ENCODE data around the gene PTPRN.

The PTPRN gene

DNA sequence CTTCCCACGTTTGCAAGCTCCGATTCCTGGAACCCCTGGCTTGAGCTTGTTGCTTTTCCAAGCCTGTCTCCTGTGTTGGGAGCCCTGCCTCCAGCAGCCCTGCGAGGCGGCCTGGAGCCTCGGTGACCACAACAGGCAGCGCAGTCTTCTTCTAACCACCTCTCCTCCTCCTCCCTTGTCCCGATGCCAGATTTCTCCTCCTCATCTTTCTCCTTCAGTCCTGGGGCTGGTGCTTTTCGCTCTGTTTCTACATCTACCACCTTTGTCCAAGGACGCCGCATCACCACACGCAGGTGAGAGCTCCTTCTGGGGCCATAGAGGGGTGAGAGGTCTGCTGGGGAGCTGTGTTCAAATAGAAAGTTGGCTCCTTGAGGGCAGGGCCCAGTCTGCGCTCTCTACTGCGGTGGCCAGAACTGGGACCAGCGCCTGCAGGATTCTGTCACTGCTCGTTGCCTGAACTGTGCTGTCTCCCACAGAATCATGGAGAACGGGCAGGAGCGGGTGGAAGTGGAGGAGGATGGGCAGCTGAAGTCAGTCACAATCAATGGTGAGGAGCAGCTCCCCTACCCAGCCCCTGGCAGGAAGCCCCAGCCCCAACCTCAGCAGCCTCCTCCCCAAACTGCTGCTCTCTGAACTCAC is 26.1 kb downstream of the PTPRN start:
- no peak for DNase-seq (ENCODE audit: extremely low read depth, low read depth)
- TF ChIP-seq, protein P1, sequence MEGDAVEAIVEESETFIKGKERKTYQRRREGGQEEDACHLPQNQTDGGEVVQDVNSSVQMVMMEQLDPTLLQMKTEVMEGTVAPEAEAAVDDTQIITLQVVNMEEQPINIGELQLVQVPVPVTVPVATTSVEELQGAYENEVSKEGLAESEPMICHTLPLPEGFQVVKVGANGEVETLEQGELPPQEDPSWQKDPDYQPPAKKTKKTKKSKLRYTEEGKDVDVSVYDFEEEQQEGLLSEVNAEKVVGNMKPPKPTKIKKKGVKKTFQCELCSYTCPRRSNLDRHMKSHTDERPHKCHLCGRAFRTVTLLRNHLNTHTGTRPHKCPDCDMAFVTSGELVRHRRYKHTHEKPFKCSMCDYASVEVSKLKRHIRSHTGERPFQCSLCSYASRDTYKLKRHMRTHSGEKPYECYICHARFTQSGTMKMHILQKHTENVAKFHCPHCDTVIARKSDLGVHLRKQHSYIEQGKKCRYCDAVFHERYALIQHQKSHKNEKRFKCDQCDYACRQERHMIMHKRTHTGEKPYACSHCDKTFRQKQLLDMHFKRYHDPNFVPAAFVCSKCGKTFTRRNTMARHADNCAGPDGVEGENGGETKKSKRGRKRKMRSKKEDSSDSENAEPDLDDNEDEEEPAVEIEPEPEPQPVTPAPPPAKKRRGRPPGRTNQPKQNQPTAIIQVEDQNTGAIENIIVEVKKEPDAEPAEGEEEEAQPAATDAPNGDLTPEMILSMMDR (IDR thresholded peaks at IDR 0.05; ENCODE audit: low read depth, low read length, missing control alignments), result no peak
- no peak overlapping the region for H3K4me3 ChIP-seq (replicated peaks; ENCODE audit: low read depth, low read length)

DNA sequence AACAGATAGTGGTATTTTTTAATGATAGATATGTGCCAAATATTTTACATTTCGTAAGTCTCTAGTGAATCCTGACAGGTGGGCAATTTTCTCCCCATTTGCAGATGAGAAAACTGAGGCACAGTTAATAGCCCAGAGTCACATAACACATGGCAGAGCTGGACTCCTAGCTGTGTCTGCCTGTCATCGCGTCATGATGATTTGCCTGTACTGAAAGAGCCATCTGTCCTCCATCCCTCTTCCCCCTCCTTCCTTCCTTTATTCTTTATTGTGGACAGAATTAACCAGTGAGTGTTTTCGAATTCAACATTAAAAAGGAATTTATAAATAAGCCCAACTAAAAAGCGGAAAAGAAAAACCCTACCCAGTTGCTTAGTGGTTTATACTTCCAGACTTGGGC is 26.8 kb downstream of the PTPRN start:
- no peak for DNase-seq (ENCODE audit: extremely low read depth, low read depth)
- no peak overlapping the region for H3K4me3 ChIP-seq (replicated peaks; ENCODE audit: low read depth, low read length)
- TF ChIP-seq, protein P1 (IDR thresholded peaks at IDR 0.05; ENCODE audit: low read depth, low read length, missing control alignments), result no peak

DNA sequence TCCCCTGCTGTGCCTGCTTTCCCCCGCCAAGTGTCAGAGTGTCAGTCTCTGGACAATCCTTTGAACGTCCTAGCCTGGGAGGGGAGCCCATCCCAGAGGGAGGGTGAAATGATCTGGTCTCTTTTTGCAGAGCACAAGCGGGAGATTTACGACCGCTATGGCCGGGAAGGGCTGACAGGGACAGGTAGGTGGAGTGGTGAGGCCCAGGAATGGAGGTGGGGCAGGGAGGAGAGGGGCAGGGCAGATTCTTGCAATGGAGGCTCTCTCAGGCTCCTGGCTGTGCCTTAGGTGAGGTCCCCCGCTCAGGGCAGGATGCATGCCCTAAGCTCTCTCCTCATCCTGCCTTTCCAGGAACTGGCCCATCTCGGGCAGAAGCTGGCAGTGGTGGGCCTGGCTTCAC is 27.6 kb downstream of the PTPRN start:
- TF ChIP-seq, protein P1 (IDR thresholded peaks at IDR 0.05; ENCODE audit: low read depth, low read length, missing control alignments), result no peak
- no peak overlapping the region for H3K4me3 ChIP-seq (replicated peaks; ENCODE audit: low read depth, low read length)
- no peak for DNase-seq (ENCODE audit: extremely low read depth, low read depth)

DNA sequence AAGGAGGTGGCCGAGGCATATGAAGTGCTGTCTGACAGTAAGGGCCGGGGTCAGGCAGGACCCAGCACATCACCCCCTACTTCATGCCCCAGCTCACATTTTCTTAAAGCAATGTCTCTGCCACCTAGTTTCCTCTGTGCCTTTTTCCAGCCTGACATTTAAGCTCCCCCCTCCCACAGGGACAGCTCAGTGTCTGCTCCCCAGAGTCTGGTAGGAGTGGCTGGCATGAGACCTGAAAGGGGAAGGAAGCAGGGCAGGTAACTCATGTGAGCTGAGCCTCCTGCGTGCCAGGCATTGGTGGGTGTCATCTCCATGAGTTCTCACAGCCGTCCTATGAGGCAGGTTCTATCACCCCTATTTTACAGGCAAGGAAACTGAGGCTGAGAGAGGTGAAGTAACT is 28.6 kb downstream of the PTPRN start:
- no peak for DNase-seq (ENCODE audit: extremely low read depth, low read depth)
- TF ChIP-seq, protein P1 (IDR thresholded peaks at IDR 0.05; ENCODE audit: low read depth, low read length, missing control alignments), result no peak
- no peak overlapping the region for H3K4me3 ChIP-seq (replicated peaks; ENCODE audit: low read depth, low read length)

DNA sequence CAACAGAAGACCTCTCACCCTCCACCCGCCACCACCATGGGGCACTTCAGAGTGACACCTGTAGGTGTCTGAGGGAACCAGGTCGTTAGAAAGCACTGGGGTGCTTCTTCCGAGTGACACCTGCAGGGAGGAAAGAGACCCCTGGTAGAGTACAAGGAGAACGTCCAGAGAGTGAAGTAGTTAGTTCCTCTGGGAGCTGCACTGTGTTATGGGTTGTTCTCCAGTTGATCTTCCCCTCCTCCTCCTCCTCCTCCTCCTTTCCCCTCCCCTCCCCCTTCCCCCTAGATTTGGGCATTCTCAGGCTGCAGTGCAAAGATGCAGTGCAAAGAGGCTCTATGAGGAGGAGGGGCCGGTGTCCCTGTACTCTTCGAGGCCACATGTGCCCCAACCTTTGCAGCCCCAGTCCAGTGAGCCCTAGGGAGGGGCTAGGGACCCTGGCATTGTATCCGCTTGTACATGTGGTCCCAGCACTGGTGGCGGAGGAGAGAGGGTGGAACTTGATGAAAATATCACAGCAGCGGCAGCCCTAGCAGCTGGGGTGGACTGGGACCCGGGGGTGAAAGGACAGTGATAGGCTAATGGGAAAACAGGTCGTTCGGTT is 29.2 kb downstream of the PTPRN start:
- TF ChIP-seq, protein P1 (IDR thresholded peaks at IDR 0.05; ENCODE audit: low read depth, low read length, missing control alignments), result no peak
- H3K4me3 ChIP-seq (replicated peaks; ENCODE audit: low read depth, low read length), result peak overlapping the region; percentile 50
- DNase-seq (ENCODE audit: extremely low read depth, low read depth), result no peak

DNA sequence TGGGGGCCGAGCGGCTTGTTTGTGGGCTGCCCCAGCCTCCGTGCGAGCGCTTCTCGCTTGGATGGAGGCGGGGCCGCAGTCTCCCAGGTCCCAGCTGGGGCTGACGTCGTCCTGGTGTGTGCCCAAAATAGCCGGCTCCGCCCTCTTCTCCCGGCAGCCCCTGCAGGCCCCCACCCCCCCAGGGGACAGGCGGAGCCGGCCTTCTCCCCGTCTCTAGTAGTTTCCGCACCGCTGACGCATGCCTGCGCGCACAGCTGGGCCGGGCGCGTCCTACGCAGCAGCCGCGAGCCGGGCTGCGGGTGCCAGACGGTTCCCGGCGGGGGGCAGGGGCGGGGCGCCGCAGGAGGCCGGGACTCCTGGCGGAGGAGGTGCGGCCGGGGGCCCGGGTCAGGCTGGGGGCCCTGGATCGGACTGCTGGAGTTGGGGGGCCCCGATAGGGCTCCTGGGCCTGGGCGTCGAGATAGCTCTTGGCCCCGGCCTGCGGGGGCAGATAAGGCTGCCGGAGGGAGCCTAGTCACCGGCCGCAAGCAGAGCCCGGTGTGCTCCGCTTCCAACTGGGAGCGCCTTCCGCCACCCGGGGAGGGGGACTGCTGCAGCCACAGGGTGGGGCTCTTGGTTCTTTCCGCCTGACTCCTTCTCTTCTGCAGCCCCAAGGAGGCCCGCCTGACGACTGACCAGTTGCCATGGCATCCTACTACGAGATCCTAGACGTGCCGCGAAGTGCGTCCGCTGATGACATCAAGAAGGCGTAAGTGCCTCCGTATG is 29.9 kb downstream of the PTPRN start, which contains the start of gene DNAJB2:
Gene DNAJB2 (plus strand): TSS at position 216 of the 765 bp plus-strand sequence. CDS start 468 bp downstream, at position 684.
- TF ChIP-seq, protein P1 (IDR thresholded peaks at IDR 0.05; ENCODE audit: low read depth, low read length, missing control alignments), result peak; percentile 15
- DNase-seq (ENCODE audit: extremely low read depth, low read depth), result peak; percentile 93

More for the DNA sequence above, 29.9 kb downstream of the PTPRN start, which contains the start of gene DNAJB2:
- H3K4me3 ChIP-seq (replicated peaks; ENCODE audit: low read depth, low read length), result peak within 1 kb of the TSS; percentile 50
